Lower leg skin (tissue), 4 donors: ENCODE measurements around the gene IFNG. TPM values are rescaled to one million over a fixed set of nuclear protein-coding genes. Genes with fewer than 3 reads are reported as not detected.
"Not testable (repeated sequence)": the region's sequence is repeated elsewhere in the genome, so short reads cannot be mapped to it uniquely, and the experiment has no call there.

ENCODE experiments used
- DNase-seq, 2 donors: peaks; one replicate each; pipeline ENCODE4 v3.0.0-alpha.2; 2019; ENCODE audit warnings: low spot score in 2 of 2
- H3K4me3 ChIP-seq: fragments of 200-600 bp; sonication (generic); 2 replicates; pipeline ENCODE4 v1.5.1; 2017; ENCODE audit warnings: mild to moderate bottlenecking, low read depth; ENCODE audit not compliant: poor library complexity, severe bottlenecking
- CTCF ChIP-seq, 3 donors: fragments of 450-650 bp; IDR thresholded peaks; one replicate each; pipeline ENCODE4 v1.5.1; 2016; ENCODE audit warnings: antibody characterized with exemption in 3 of 3, mild to moderate bottlenecking in 3 of 3, moderate library complexity in 2 of 3
- POLR2A ChIP-seq, 2 donors: fragments of 450-650 bp; IDR thresholded peaks; one replicate each; pipeline ENCODE4 v1.6.1; 2016 to 2017; ENCODE audit warnings: antibody characterized with exemption in 2 of 2, mild to moderate bottlenecking in 1 of 2, moderate library complexity in 1 of 2
- WGBS, 2 donors: methylation state at CpG; one replicate each; pipeline ENCODE4 v1.1.5; 2018; 5-methylcytosine and 5-hydroxymethylcytosine counted together
- intact Hi-C: fragments of 100-400 bp; cut with DNase I; formaldehyde crosslinking; loops from one replicate; pipeline ENCODE4 v1.15.0; 2023; ENCODE audit warnings: low total_unique reads
- total RNA-seq, 4 donors: library from RNA; depleted of rRNA; stranded (reverse); fragments of >200 nt; gene quantifications; one replicate each; pipeline ENCODE4 v1.1.0, GENCODE V29; 2016

Gene IFNG
- total RNA-seq, 4 donors from 2014 or later = not detected

- 61 to 69% methylated on average over 4 of the region's 4 CpGs for WGBS, 2 donors
- no peak overlapping the region for H3K4me3 ChIP-seq
- DNase-seq = no peak
- TF ChIP-seq CTCF (IDR thresholded peaks at IDR 0.05) = no peak
- TF ChIP-seq POLR2A (IDR thresholded peaks at IDR 0.05) = no peak
- intact Hi-C loops = no loop called here
Measured at GRCh38 chr12:68175557-68176061, 16.1 kb upstream of the IFNG start.

GRCh38 chr12:68174761-68175160 lies 15.2 kb upstream of the IFNG start:
- intact Hi-C loops = not testable (repeated sequence)

GRCh38 chr12:68173792-68174191 lies 14.3 kb upstream of the IFNG start:
- no peak for DNase-seq
- intact Hi-C loops = no loop called here
- TF ChIP-seq CTCF (IDR thresholded peaks at IDR 0.05) (no peak), POLR2A (IDR thresholded peaks at IDR 0.05) (no peak)
- no peak overlapping the region for H3K4me3 ChIP-seq

More at GRCh38 chr12:68174761-68175160, 15.2 kb upstream of the IFNG start:
- WGBS, 2 donors = 86 to 90% methylated on average over 3 of the region's 3 CpGs
- H3K4me3 ChIP-seq, DNase-seq: not testable (repeated sequence)

GRCh38 chr12:68170726-68171125 lies 11.2 kb upstream of the IFNG start:
- intact Hi-C loops = no loop called here
- WGBS, 2 donors = 44 to 56% methylated on average over 2 of the region's 2 CpGs

GRCh38 chr12:68169213-68169889 lies 9.8 kb upstream of the IFNG start:
- TF ChIP-seq POLR2A (IDR thresholded peaks at IDR 0.05) = no peak
- TF ChIP-seq CTCF (IDR thresholded peaks at IDR 0.05) = no peak
- no peak for DNase-seq
- WGBS, 2 donors = 91 to 100% methylated on average over 1 of the region's 1 CpG
- H3K4me3 ChIP-seq = no peak overlapping the region
- intact Hi-C loops = no loop called here

More at GRCh38 chr12:68170726-68171125, 11.2 kb upstream of the IFNG start:
- H3K4me3 ChIP-seq = no peak overlapping the region
- TF ChIP-seq POLR2A (IDR thresholded peaks at IDR 0.05) = no peak
- no peak for TF ChIP-seq CTCF (IDR thresholded peaks at IDR 0.05)
- no peak for DNase-seq

GRCh38 chr12:68166317-68166831 lies 6.8 kb upstream of the IFNG start:
- TF ChIP-seq CTCF (IDR thresholded peaks at IDR 0.05) (no peak), POLR2A (IDR thresholded peaks at IDR 0.05) (no peak)
- intact Hi-C loops = no loop called here
- no peak overlapping the region for H3K4me3 ChIP-seq
- DNase-seq = no peak
- 38 to 48% methylated on average over 5 of the region's 5 CpGs for WGBS, 2 donors
